GM12891 (cell line): ENCODE measurements around the gene MIX23.

ENCODE experiments used
- POLR2A ChIP-seq: IDR thresholded peaks from 2 replicates; pipeline ENCODE4 v1.6.1; 2011; ENCODE audit warnings: low read depth, low read length, control low read depth
- POLR2AphosphoS5 ChIP-seq: IDR thresholded peaks from 2 replicates; pipeline ENCODE4 v1.6.1; 2011; ENCODE audit warnings: low read depth, low read length, control low read depth
- TAF1 ChIP-seq: IDR thresholded peaks from 2 replicates; pipeline ENCODE4 v1.6.1; 2011; ENCODE audit warnings: low read depth, low read length, control low read depth

DNA sequence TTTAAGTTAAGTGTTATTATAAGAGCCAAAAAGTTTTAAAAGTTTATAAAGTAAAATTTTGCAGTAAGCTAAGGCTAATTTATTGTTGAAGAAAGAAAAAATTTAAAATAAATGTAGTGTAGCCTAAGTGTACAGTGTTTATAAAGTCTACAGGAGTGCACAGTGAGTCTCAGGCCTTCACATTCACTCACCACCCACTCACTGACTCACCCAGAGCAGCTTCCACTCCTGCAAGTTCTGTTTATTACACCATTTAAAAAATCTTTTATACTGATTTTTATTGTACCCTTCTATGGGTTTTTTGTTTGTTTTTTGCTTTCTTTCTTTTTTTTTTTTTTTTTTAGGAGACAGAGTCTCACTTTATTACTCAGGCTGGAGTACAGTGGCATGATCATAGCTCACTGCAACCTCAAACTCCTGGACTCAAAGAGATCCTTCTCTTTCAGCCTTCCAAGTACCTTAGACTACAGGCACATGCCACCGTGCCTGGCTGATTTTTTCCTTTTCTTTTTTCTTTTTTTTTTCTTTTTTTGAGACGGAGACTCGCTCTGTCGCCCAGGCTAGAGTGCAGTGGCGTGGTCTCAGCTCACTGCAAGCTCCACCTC, 32.1 kb downstream of the MIX23 start:
- no peak for TF ChIP-seq TAF1
- TF ChIP-seq POLR2A: no peak
- TF ChIP-seq POLR2AphosphoS5: no peak
